NT2/D1 (cell line): ENCODE measurements around the gene NDST1.

Experiments used
- SUZ12 ChIP-seq: IDR thresholded peaks from 2 replicates; pipeline ENCODE4 v1.6.1; 2011; ENCODE audit not compliant: insufficient read length, insufficient read depth; ENCODE audit errors: extremely low read depth
- YY1 ChIP-seq: IDR thresholded peaks from 2 replicates; pipeline ENCODE4 v1.6.1; 2011; ENCODE audit not compliant: insufficient read length, insufficient read depth
- ZNF274 ChIP-seq: IDR thresholded peaks from 2 replicates; pipeline ENCODE4 v1.6.1; 2011; ENCODE audit warnings: mild to moderate bottlenecking, low read depth, low read length

- TF ChIP-seq YY1 = no peak
- TF ChIP-seq SUZ12 = no peak
- TF ChIP-seq ZNF274 = no peak
Measured at GRCh38 chr5:150529555-150529954, 21.6 kb downstream of the NDST1 start.
